B cell (primary cell): ENCODE data around the gene NCEH1.

Source experiments
- CTCF ChIP-seq: fragments of 200-600 bp; IDR thresholded peaks from one replicate; pipeline ENCODE4 v1.8.0; 2022; ENCODE audit warnings: antibody characterized with exemption, mild to moderate bottlenecking
- EZH2 ChIP-seq: IDR thresholded peaks from 2 replicates; pipeline ENCODE4 v1.6.1; 2012; ENCODE audit warnings: borderline replicate concordance, low read depth, mild to moderate bottlenecking, moderate library complexity, low read length; ENCODE audit not compliant: insufficient read depth, poor library complexity, severe bottlenecking

- TF ChIP-seq CTCF (no peak), EZH2 (no peak)
These were observed 92.9 kb downstream of the NCEH1 start for GRCh38 chr3:172617976-172618375.
